GM18870 (cell line): ENCODE data around the gene PHLDA1.
"Not testable (repeated sequence)": the region's sequence is repeated elsewhere in the genome, so short reads cannot be mapped to it uniquely, and the experiment has no call there.

Experiments used
- ATAC-seq: cut with Tn5 transposase; IDR thresholded peaks from one replicate; pipeline ENCODE4 v1.9.1; 2021; ENCODE audit warnings: moderate library complexity; ENCODE audit not compliant: unreplicated experiment

The PHLDA1 gene

DNA sequence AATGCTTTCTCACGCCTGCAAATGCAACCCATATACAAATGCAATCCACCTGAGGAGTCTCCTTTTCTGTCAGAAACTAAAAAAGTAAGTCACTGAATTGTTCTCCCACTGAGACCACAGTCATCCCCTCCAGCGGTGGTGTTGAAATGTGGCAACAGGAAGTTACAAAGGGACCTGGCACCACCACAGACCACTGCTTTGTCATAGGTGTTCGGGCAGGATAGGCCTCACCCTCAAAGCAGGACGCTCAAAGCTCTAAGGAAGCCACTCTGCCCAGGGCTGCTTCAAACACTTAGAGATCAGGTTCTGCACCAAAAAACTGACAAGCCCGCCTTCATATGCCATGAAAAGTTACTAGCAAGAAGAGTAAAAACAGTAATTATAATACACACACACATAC, 11.3 kb downstream of the PHLDA1 start:
- peak; percentile 54 for ATAC-seq

DNA sequence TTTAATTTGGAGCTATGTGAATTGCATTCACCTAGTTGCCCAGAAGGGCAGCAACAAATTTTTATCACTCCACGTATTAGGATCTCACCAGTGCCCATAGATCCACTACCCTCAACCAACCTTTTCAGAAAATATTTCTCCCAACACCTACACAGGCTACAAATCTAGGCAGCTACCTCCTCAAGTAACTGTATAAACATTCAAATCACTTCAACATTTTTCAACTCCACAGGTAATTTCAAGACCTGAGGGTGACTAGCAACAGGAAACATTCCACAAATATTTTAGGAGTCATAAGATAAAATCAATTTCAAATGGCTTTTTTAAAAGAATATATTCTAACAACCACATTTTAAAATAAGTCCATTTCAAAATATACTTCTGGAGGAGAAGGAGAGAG, 12.9 kb downstream of the PHLDA1 start:
- ATAC-seq: no peak

DNA sequence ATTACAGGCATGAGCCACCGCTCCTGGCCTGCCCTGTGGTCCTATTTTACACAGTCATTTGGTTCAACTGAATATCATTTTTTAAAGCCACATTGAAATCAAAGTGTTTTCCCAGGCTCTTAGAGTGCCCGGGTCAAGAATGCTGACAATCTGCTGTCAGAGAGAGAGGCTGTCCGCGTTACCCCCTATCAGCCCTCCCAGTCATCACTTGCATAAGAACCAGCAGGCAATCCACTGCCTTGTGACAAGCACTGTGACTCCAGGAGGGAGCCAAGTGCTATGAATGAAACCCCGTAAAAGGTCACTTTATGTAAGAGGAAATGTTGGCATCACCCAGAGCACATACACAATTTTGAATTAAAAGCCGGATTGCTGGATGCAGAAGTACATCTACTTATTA, 13.5 kb downstream of the PHLDA1 start:
- no peak for ATAC-seq

DNA sequence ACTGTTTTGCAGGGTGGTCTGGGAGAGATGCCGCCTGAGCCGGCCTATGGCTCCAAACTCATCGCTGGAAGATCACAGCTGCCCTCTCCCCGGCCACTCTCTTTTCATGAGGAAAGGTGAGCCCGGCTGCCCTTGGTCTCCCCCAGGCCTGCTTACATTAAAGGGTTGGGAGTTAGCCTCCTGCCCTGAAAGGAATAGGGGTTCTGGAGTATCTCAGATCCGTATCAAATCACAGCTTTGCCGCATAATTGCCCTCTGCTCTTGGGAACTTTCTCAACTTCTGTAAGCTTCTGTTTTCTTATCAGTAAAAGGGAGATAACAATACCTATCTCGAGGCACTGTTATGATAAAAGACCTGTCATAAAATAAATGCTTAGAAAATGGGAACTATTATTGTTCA, 17.6 kb downstream of the PHLDA1 start:
- ATAC-seq: no peak

DNA sequence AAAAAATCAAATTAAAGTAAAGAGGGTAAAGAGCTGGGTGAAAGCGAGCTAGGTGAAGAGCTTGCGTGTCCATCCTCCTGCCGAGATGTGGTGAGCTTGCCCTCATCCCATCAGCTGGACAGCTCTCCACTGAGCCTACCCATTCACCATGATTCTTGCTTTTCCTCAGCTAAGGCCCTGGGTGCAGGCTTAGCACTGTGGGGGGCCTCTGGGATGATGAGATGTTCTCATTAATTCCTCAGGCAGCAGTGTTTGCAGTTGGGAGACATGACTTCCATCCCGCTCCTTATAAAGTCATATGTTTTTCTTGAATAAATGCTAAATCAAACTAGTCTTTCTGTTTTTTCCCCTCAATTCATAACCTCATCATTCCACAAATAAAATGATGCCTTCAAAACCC, 18.0 kb downstream of the PHLDA1 start:
- no peak for ATAC-seq

DNA sequence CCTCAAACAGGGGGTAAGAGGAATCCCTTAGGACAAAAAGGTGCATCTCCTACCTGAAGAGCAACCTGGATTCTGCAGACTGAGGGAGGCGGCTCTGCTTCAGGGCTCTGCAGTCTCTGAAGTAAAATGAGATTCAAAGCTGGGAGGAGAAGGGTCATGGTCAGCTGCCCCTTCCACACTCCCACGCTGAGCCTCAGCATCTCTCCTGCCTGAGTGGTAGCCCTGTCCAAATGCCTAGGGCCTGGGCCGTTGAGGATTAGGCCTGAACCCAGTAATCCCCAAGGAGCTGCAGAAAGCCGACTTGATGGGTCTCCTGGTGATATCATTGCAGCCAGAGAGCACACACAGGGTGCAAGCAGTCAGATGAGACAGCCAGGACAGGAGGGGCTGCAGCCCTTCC, 18.9 kb downstream of the PHLDA1 start:
- ATAC-seq: no peak

DNA sequence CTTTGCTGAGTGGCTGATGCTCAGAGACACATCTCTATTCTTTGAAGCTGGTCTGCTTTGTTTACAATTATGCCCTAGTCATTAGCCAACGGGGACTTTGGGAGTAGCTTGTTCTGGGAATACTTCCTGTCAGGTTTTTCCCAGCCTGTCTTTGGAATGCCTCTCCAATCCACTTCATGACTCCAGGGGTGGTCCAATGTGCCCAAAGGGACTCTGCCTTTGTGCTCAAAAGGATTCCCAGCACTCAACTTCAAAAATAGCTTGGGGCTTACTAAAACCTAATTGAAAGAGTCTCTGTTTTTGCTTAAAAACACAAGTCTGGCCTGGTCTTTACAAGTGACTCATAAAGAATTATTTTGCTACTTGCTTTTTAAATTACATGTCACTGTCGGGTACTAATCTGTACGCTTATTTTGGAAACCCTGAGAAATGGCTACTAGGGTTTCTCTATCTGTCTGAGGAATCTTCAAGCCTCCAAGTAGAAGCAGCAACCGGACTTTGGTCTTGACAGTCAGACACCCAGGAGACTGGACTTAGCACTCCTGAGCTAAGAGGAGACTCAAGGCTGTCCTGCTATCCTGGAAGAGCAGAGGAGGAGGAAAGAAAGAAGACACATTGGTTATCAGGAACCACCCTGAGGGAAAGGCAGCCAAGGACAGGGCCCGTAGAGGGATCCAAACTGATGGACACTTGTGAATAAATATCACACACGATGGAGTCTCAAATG, 20.7 kb downstream of the PHLDA1 start:
- no peak for ATAC-seq

DNA sequence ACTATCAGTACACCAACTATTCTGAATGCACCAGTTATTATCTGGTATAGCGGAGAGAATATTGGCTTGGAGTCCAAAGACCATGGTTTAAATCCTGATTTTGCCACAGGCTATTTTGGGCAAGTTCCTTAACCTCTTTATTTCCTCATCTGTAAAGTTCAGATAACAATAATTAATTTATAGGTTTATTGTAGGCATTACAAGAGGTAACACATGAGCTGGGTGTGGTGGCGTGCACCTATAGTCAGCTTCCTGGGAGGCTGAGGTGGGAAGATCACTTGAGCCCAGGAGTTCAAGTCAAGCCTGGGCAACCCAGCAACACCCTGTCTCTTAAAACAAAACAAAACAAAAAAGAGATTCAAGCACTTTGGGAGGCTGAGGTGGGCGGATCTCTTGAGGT, 23.1 kb downstream of the PHLDA1 start:
- ATAC-seq: no peak

DNA sequence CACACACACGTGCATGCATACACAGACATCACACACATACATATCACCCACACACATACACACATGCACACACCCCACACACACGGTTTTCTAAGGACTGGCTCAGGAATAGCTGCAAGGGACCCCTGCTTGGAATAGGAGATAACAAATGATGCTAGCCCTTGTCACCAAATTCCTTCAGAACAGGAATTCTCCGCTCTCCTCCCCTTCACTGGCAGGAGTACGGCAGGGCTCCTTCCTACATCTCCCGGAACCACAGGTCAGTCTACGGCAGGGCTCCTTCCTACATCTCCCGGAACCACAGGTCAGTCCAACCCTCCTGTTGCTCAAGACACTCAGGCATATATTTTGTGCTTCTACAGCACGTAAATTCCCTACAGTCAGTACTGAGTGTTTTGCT, 23.9 kb downstream of the PHLDA1 start:
- no peak for ATAC-seq

DNA sequence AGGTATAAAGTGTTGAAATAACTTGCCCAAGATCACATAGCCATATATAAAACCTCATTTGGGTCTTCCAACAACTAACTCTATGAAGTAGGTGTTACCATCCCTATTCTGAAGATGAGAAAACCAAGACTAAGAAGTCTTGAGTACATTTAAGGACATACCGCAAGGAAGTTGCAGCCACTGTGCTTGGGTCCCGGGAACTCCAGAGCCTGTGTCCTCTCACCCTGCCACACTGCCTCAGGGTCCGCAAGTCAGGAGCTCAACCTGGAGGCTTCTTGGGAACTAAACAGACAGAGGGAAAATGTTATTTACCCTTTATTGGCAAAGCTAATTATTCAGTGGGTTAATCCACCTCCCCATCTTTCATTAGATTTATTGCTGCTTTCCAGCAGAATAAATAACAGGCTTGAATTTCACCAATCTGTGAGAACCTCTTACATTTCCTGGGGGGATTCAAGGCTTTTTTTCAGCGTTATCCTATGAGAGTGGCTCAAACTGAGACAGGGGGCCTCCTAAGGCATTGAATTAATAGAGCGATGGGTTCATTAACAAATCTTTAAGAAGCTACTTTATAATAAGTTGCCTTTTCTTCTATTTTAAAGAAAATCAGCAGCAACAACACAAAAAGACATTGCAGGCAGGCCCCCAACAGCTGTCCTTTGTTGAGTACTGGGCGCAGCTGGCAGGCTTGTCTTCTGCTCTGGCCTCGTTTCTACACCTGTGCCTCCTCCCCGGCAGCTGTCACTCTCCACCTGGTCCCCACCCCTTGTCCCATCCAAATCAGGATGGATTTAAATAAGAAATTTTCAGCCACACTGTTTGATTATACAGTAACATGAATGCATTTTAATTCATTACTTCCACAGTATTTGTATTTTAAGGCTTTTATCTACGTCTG, 25.3 kb downstream of the PHLDA1 start:
- no peak for ATAC-seq

DNA sequence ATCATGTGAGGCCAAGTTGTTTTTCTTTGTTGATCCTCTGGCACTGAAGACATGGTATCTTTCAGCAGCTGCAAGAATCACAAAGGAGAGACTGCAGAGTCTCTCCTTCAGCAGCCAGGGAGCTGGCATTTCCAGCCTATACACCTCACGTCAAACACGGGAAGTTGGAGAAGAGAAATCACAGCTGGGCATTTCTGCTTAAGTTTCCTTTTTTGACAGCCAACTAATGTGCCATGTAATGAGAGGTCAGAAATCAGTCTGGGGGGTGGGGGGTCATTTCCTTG, 28.3 kb downstream of the PHLDA1 start:
- ATAC-seq: no peak

DNA sequence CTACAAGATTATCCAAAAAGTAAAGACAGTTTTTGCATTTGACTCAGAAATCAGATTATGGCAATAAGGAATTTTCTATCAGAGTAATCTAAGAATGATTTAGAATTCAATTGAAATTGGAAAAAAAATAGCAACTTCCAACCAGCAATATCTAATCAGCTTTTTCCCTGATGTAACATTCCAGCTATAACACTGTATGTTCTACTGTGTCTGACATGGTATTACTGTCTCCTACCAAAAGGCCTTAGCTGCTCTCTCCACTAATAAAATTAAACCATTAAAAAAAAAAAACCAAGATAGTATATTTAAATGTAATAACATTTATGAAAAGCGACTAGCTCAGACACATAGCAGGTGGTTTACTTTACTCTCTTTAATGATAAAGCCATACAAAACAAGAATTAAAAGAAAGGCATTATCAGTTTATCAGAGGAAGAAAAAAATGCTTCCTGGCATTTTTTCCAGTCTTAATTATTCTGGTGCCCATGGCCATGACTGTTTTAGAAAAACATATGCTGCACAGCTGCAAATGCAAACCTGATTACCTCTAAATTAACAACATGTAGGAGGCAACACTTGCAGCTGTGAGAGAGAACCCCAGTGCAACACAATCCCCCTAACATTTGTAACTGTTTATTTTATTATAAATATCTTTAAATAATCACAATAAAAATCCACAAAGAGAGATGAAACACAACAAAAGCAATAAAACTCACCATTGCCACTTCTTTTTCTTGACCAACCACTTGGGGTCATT, 28.8 kb downstream of the PHLDA1 start:
- ATAC-seq: no peak

DNA sequence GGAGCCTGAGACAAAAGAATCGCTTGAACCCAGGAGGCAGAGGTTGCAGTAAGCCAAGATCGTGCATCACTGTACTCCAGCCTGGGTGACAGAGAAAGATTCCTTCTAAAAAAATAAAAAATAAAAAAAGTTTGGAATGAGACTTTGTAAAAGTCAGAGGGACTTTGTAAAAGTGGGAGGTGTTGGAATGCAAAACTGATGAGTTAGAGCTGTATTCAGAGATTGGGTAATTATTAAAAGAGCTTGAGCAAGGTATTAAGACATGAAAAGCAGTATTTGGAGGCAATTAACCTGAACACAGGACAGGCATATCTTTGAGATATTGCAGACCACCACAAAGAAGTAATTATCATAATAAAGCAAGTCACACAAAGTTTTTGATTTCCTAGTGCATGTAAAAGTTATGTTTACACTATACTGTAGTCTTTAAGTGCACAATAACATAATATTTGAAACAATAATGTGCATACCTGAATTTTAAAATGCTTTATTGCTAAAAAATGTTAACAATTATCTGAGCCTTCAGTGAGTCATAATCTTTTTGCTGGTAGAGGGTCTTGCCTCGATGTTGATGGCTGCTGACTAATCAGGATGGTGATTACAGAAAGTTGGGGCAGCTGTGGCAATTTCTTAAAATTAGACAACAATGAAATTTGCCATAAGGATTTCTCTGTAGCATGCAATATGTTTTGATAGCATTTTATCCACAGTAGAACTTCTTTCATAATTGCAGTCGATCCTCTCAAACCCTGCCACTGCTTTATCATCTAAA, 33.1 kb downstream of the PHLDA1 start:
- no peak for ATAC-seq

DNA sequence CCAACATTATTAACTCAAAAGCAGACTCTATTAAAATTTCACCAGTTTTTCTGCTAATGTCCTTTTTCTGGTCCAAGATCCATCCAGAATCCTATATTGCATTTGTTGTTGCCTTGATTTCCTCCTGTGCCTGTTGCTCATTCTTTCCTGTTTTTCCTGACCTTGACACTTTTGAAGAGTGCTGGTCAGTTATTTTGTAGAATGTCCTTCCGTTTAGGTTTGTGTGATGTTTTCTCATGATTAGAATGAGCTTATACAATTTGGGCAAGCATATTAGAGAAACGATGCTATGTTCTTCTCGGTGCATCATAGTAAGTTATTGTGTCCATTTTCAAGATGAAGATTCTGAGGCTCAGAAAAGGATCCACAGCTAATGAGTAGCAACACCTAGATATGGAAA, 33.9 kb downstream of the PHLDA1 start:
- no peak for ATAC-seq

DNA sequence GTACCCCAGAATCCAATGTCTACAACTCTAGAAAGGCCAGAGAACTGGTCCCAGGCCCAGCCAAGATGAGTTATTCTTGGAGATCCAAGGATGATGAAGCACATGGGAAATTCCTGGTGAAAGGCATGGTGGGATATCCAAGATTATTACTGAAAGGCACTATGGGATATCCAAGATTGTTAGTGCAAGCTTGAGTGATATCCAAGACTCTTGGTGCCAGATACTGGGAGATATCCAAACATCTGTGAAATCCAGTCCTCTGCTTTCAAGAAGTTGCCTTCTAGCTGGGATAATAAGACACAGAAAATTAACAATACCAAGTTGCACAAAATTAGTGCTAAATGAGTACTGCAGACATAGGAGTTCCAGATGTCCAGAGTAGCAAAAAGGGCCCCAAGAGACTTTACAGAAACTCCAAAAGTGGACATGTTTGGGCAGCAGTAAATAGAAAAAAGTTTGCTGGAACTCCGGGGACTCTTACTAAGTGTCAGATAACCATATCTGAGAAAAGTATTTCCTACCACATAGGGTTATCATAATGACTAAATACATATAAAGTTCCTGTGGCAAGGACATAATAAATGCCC, 34.6 kb downstream of the PHLDA1 start:
- no peak for ATAC-seq

DNA sequence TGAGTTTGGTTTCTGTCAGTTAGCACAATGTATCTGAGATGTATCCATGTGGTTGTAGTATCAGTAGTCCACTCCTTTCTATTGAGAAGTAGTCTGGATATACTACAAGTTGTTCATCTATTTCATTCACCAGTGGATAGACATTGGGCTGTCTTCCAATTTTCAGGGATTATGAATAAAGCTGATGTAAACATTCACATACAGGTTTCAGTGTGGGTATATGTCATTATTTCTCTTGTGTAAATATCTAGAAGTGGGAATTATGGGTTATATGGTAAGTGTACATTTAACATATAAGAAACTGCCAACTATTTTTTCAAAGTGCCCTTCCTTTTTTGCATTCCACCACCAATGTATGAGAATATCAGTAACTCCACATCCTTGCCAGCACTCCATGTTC, 35.9 kb downstream of the PHLDA1 start:
- no peak for ATAC-seq

DNA sequence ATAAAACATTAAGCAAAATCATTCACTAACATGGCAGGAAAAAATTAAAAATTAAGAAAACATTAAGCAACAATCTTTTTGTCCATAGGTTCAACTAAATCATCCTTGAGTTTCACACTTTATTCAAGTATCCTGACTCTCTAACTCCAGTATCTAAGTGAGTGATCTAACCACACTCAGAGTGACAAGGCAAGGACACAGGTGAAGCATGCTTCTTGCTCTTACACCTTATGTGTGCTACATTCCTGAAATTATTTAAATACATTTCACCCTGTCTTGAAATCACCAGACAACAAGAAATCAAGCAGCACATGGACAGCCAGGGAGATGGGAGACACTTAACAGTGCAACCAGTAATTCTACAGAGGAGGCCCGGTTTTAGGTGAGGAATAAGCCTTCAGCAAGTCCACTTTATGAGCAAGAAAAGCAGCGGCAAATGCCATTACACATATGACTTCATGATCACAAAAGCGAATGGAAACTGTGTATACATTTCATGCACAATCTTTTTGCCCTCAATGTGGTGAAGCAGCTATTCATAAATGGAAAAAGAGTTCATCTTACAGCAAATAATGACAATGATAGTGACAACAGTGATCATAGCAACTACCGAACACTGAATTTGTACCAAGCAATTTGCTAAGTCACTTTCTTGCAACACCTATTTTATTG, 37.4 kb downstream of the PHLDA1 start:
- ATAC-seq: no peak

DNA sequence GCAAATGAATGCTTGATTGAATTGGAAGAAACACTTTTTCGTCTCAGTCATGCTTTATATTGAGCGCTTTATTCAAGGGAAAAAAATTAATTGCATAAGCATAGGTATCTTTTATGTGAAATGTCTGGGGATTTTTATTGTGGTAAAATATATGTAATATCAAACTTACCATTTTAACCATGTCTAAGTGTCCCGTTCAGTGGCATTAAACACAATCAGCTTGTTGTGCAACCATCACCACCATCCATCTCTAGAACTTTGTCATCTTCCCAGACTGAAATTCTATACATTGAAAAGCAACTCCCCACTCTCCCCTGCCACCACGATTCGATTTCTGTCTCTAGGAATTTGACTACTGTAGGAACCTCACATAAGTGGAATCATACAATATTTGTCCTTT, 39.8 kb downstream of the PHLDA1 start:
- no peak for ATAC-seq

DNA sequence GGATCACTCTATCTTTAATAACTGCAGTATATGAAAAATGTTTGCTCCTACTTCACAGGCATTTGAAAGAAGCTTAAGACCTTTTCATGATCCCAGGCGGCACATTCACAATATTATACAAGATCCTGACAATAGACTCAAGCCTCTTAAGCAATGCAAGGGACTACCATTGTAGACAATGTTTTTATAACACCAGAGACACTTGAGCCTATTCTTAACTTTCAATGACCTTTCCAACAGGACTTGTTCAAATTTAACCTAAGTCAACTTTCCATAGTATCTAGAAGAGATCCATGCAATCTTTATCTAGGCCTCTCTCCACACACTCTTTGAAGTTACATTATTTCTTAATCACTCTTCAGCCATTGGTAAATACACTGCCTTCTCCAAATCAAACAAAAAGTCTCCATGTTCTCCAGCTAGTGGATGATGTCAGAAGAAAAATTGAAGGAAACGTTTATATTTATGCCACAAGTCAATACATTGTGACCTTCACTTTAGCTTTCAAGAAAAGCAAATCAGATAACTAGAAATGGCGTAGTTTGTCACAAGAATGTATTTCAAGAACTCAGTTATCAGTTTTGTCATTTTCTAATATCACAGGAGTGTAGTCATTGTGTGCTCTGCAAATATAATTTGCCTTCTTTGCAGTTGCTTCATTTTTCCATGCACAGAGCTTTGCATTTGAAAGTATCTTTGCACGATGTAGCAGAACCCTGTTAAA, 41.2 kb downstream of the PHLDA1 start:
- no peak for ATAC-seq

DNA sequence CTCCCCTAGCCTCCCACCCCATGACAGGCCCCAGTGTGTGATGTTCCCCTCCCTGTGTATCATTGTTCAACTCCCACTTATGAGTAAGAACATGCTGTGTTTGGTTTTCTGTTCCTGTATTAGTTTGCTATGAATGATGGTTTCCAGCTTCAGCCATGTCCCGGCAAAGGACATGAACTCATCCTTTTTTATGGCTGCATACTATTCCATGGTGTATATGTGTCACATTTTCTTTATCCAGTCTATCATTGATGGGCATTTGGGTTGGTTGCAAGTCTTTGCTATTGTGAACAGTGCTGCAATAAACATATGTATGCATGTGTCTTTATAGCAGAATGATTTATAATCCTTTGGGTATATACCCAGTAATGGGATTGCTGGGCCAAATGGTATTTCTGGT, 43.9 kb downstream of the PHLDA1 start:
- not testable (repeated sequence) for ATAC-seq
